ENCODE data around the gene CHD3.

CHD3 gene

GRCh38 chr17:7852919-7853690 is 35.5 kb upstream of the CHD3 start:
- H3K9me2 ChIP-seq (ENCODE audit: low read depth, low read length) = no peaks in the 10 kb centered on the region
- H4K20me1 ChIP-seq (ENCODE audit: insufficient read depth, low read length) = no peaks in the 10 kb centered on the region
- peaks cover 54% of the 10 kb centered on the region for H3K36me3 ChIP-seq (ENCODE audit: insufficient read depth, low read length)
- H3K79me2 ChIP-seq (ENCODE audit: insufficient read depth, low read length) = no peaks in the 10 kb centered on the region
- peaks cover 6% of the 10 kb centered on the region for H3F3A ChIP-seq (ENCODE audit: insufficient read depth, low read length)
- H3K27ac ChIP-seq (ENCODE audit: low read depth, low read length, poor library complexity, severe bottlenecking) = no peak overlapping the region
- no peaks in the 10 kb centered on the region for H3K27me3 ChIP-seq (ENCODE audit: insufficient read depth, low read length)
- no peak overlapping the region for H3K4me2 ChIP-seq (ENCODE audit: low read length)
- H3K4me3 ChIP-seq (ENCODE audit: low read depth, low read length, poor library complexity, severe bottlenecking) = no peak overlapping the region
- H3K4me1 ChIP-seq (ENCODE audit: insufficient read depth, low read length, severe bottlenecking) = peaks cover 43% of the 10 kb centered on the region
- H3K9me3 ChIP-seq (ENCODE audit: low read length) = no peaks in the 10 kb centered on the region
- H2AFZ ChIP-seq (ENCODE audit: low read length) = no peak overlapping the region
- no peak overlapping the region for H3K9ac ChIP-seq (ENCODE audit: low read length)
- TF ChIP-seq EZH2 (IDR thresholded peaks at IDR 0.05; ENCODE audit: borderline replicate concordance, low read length) (no peak), CTCF (IDR thresholded peaks at IDR 0.05; ENCODE audit: low read length) (no peak)

GRCh38 chr17:7853691-7854038 is 34.9 kb upstream of the CHD3 start:
- H2AFZ ChIP-seq (ENCODE audit: low read length) = no peak overlapping the region
- no peak overlapping the region for H3K4me2 ChIP-seq (ENCODE audit: low read length)
- H3K9me3 ChIP-seq (ENCODE audit: low read length) = no peaks in the 10 kb centered on the region
- no peak overlapping the region for H3K9ac ChIP-seq (ENCODE audit: low read length)
- H3K4me3 ChIP-seq (ENCODE audit: low read depth, low read length, poor library complexity, severe bottlenecking) = no peak overlapping the region
- H3K79me2 ChIP-seq (ENCODE audit: insufficient read depth, low read length) = no peaks in the 10 kb centered on the region
- H3K27me3 ChIP-seq (ENCODE audit: insufficient read depth, low read length) = no peaks in the 10 kb centered on the region
- H3F3A ChIP-seq (ENCODE audit: insufficient read depth, low read length) = peaks cover 6% of the 10 kb centered on the region
- peaks cover 51% of the 10 kb centered on the region for H3K36me3 ChIP-seq (ENCODE audit: insufficient read depth, low read length)
- no peaks in the 10 kb centered on the region for H4K20me1 ChIP-seq (ENCODE audit: insufficient read depth, low read length)
- H3K27ac ChIP-seq (ENCODE audit: low read depth, low read length, poor library complexity, severe bottlenecking) = no peak overlapping the region
- TF ChIP-seq CTCF (IDR thresholded peaks at IDR 0.05; ENCODE audit: low read length) (no peak), EZH2 (IDR thresholded peaks at IDR 0.05; ENCODE audit: borderline replicate concordance, low read length) (no peak)
- H3K4me1 ChIP-seq (ENCODE audit: insufficient read depth, low read length, severe bottlenecking) = peaks cover 45% of the 10 kb centered on the region
- H3K9me2 ChIP-seq (ENCODE audit: low read depth, low read length) = no peaks in the 10 kb centered on the region

GRCh38 chr17:7854078-7854777 is 34.4 kb upstream of the CHD3 start:
- no peaks in the 10 kb centered on the region for H3K79me2 ChIP-seq (ENCODE audit: insufficient read depth, low read length)
- no peak overlapping the region for H2AFZ ChIP-seq (ENCODE audit: low read length)
- H3K27ac ChIP-seq (ENCODE audit: low read depth, low read length, poor library complexity, severe bottlenecking) = no peak overlapping the region
- H3K27me3 ChIP-seq (ENCODE audit: insufficient read depth, low read length) = no peaks in the 10 kb centered on the region
- H4K20me1 ChIP-seq (ENCODE audit: insufficient read depth, low read length) = no peaks in the 10 kb centered on the region
- H3K4me3 ChIP-seq (ENCODE audit: low read depth, low read length, poor library complexity, severe bottlenecking) = no peak overlapping the region
- H3K9ac ChIP-seq (ENCODE audit: low read length) = no peak overlapping the region
- H3K4me1 ChIP-seq (ENCODE audit: insufficient read depth, low read length, severe bottlenecking) = peaks cover 50% of the 10 kb centered on the region
- TF ChIP-seq CTCF (IDR thresholded peaks at IDR 0.05; ENCODE audit: low read length) = no peak
- TF ChIP-seq EZH2 (IDR thresholded peaks at IDR 0.05; ENCODE audit: borderline replicate concordance, low read length) = no peak
- H3K36me3 ChIP-seq (ENCODE audit: insufficient read depth, low read length) = peaks cover 45% of the 10 kb centered on the region
- peaks cover 6% of the 10 kb centered on the region for H3F3A ChIP-seq (ENCODE audit: insufficient read depth, low read length)
- no peaks in the 10 kb centered on the region for H3K9me3 ChIP-seq (ENCODE audit: low read length)
- H3K4me2 ChIP-seq (ENCODE audit: low read length) = no peak overlapping the region
- H3K9me2 ChIP-seq (ENCODE audit: low read depth, low read length) = no peaks in the 10 kb centered on the region

Data from OCI-LY1 (cell line).